Hepatocyte (in vitro differentiated cells): ENCODE data around the gene JMJD1C. TPM values are rescaled to one million over a fixed set of nuclear protein-coding genes. Genes with fewer than 3 reads are reported as not detected.

Experiments used
- DNase-seq: peaks from one replicate; pipeline ENCODE4 v3.0.0-alpha.2; 2016; ENCODE audit warnings: low spot score
- H2AFZ ChIP-seq: fragments of 200-600 bp; sonication (generic); 2 replicates; pipeline ENCODE4 v1.6.0; 2016; ENCODE audit warnings: antibody characterized with exemption, mild to moderate bottlenecking
- H3K27ac ChIP-seq: fragments of 200-600 bp; sonication (generic); 2 replicates; pipeline ENCODE4 v1.5.1; 2016; ENCODE audit warnings: mild to moderate bottlenecking
- H3K27me3 ChIP-seq: fragments of 200-600 bp; sonication (generic); 2 replicates; pipeline ENCODE4 v1.6.1; 2016
- H3K36me3 ChIP-seq: fragments of 200-600 bp; sonication (generic); replicated peaks from 2 replicates; pipeline ENCODE4 v1.5.1; 2016; ENCODE audit warnings: low read depth; ENCODE audit not compliant: insufficient read depth
- H3K4me1 ChIP-seq: fragments of 200-600 bp; sonication (generic); 2 replicates; pipeline ENCODE4 v1.5.1; 2016; ENCODE audit warnings: mild to moderate bottlenecking, moderate library complexity; ENCODE audit not compliant: insufficient read depth
- H3K4me2 ChIP-seq: fragments of 200-600 bp; sonication (generic); 2 replicates; pipeline ENCODE4 v1.6.0; 2016
- H3K4me3 ChIP-seq: fragments of 200-600 bp; sonication (generic); 2 replicates; pipeline ENCODE4 v1.5.1; 2016; ENCODE audit warnings: mild to moderate bottlenecking
- H3K79me2 ChIP-seq: fragments of 200-600 bp; sonication (generic); 2 replicates; pipeline ENCODE4 v1.6.0; 2017; ENCODE audit warnings: mild to moderate bottlenecking
- H3K9me2 ChIP-seq: fragments of 200-600 bp; sonication (generic); replicated peaks from 2 replicates; pipeline ENCODE4 v1.6.0; 2017; ENCODE audit warnings: mild to moderate bottlenecking; ENCODE audit not compliant: insufficient read depth
- H3K9me3 ChIP-seq: fragments of 200-600 bp; sonication (generic); 2 replicates; pipeline ENCODE4 v1.5.1; 2016; ENCODE audit warnings: low read depth, mild to moderate bottlenecking
- H4K20me1 ChIP-seq: fragments of 200-600 bp; sonication (generic); 2 replicates; pipeline ENCODE4 v1.6.0; 2016; ENCODE audit warnings: mild to moderate bottlenecking; ENCODE audit not compliant: insufficient read depth, poor library complexity, severe bottlenecking
- CTCF ChIP-seq: fragments of 200-600 bp; sonication (generic); IDR thresholded peaks from 2 replicates; pipeline ENCODE4 v1.5.1; 2016; ENCODE audit warnings: antibody characterized with exemption, mild to moderate bottlenecking; ENCODE audit not compliant: poor library complexity
- EZH2 ChIP-seq: fragments of 200-600 bp; sonication (generic); IDR thresholded peaks from 2 replicates; pipeline ENCODE4 v1.6.1; 2016; ENCODE audit warnings: antibody characterized with exemption, mild to moderate bottlenecking, borderline replicate concordance
- EZH2phosphoT487 ChIP-seq: fragments of 200-600 bp; sonication (generic); IDR thresholded peaks from one replicate; pipeline ENCODE4 v1.6.1; 2018; ENCODE audit warnings: antibody characterized with exemption, mild to moderate bottlenecking, low read depth, moderate library complexity; ENCODE audit not compliant: unreplicated experiment, severe bottlenecking
- WGBS: methylation state at CpG from one replicate; pipeline ENCODE4 v1.1.6; 2016; ENCODE audit warnings: low lambda C conversion rate; ENCODE audit errors: missing lambda C conversion rate; 5-methylcytosine and 5-hydroxymethylcytosine counted together
- polyA plus RNA-seq: library from polyadenylated mRNA; unstranded; fragments of >200 nt; fragmentation: Nextera tagmentation; extraction: Ambion mirVana; gene quantifications from 2 replicates; pipeline ENCODE4 v1.2.1, GENCODE V29; 2016
- total RNA-seq: library from RNA; depleted of rRNA; stranded (reverse); fragments of >200 nt; gene quantifications from 2 replicates; pipeline ENCODE4 v1.2.3, GENCODE V29; 2014

JMJD1C gene
- total and polyA plus RNA-seq, 2 experiments from 2014 or later, result 43.2 to 177 TPM

- H3K9me2 ChIP-seq, result no peaks in the 10 kb centered on the region
- peaks cover 77% of the 10 kb centered on the region for H4K20me1 ChIP-seq
- 87% methylated on average over 3 of the region's 3 CpGs for WGBS
- no peak overlapping the region for H3K27ac ChIP-seq
- H3K79me2 ChIP-seq, result peaks cover 98% of the 10 kb centered on the region
- no peak overlapping the region for H3K4me3 ChIP-seq
- H3K9me3 ChIP-seq, result no peaks in the 10 kb centered on the region
- no peaks in the 10 kb centered on the region for H3K36me3 ChIP-seq
- H3K4me2 ChIP-seq, result no peak overlapping the region
- DNase-seq, result no peak
- no peaks in the 10 kb centered on the region for H3K27me3 ChIP-seq
- TF ChIP-seq EZH2phosphoT487 (no peak), CTCF (no peak), EZH2 (no peak)
- no peaks in the 10 kb centered on the region for H3K4me1 ChIP-seq
- H2AFZ ChIP-seq, result no peak overlapping the region
These were observed 238.4 kb downstream of the JMJD1C start for GRCh38 chr10:63227207-63227895.

- no peaks in the 10 kb centered on the region for H3K27me3 ChIP-seq
- peaks cover 95% of the 10 kb centered on the region for H3K79me2 ChIP-seq
- no peak for TF ChIP-seq EZH2phosphoT487
- no peak for TF ChIP-seq EZH2
- no peak for TF ChIP-seq CTCF
- no peak overlapping the region for H2AFZ ChIP-seq
- H3K4me2 ChIP-seq, result no peak overlapping the region
- no peaks in the 10 kb centered on the region for H3K9me2 ChIP-seq
- no peak overlapping the region for H3K27ac ChIP-seq
- no peaks in the 10 kb centered on the region for H3K4me1 ChIP-seq
- whole genome bisulfite sequencing, result 73% methylated on average over 1 of the region's 1 CpG
- no peaks in the 10 kb centered on the region for H3K36me3 ChIP-seq
- H3K4me3 ChIP-seq, result no peak overlapping the region
- no peaks in the 10 kb centered on the region for H3K9me3 ChIP-seq
- DNase-seq, result no peak
- peaks cover 55% of the 10 kb centered on the region for H4K20me1 ChIP-seq
These were observed 241.5 kb downstream of the JMJD1C start for GRCh38 chr10:63224241-63224640.

- DNase-seq, result no peak
- no peaks in the 10 kb centered on the region for H3K27me3 ChIP-seq
- H3K36me3 ChIP-seq, result no peaks in the 10 kb centered on the region
- H3K9me3 ChIP-seq, result no peaks in the 10 kb centered on the region
- TF ChIP-seq EZH2phosphoT487 (no peak), EZH2 (no peak), CTCF (no peak)
- no peak overlapping the region for H3K27ac ChIP-seq
- 85% methylated on average over 4 of the region's 4 CpGs for WGBS
- no peaks in the 10 kb centered on the region for H3K9me2 ChIP-seq
- peaks cover 5% of the 10 kb centered on the region for H3K4me1 ChIP-seq
- H4K20me1 ChIP-seq, result peaks cover 43% of the 10 kb centered on the region
- H3K4me3 ChIP-seq, result no peak overlapping the region
- no peak overlapping the region for H2AFZ ChIP-seq
- no peak overlapping the region for H3K4me2 ChIP-seq
- peaks cover 90% of the 10 kb centered on the region for H3K79me2 ChIP-seq
These were observed 243.8 kb downstream of the JMJD1C start for GRCh38 chr10:63221950-63222349.

GRCh38 chr10:63219749-63220148 is 246.0 kb downstream of the JMJD1C start:
- TF ChIP-seq EZH2, result no peak
- TF ChIP-seq CTCF, result no peak
- no peak for TF ChIP-seq EZH2phosphoT487
- no peak overlapping the region for H3K4me2 ChIP-seq
- H3K9me3 ChIP-seq, result no peaks in the 10 kb centered on the region
- H4K20me1 ChIP-seq, result peaks cover 25% of the 10 kb centered on the region
- no peaks in the 10 kb centered on the region for H3K27me3 ChIP-seq
- H3K4me1 ChIP-seq, result peaks cover 5% of the 10 kb centered on the region
- H2AFZ ChIP-seq, result no peak overlapping the region
- no peak overlapping the region for H3K27ac ChIP-seq
- peaks cover 77% of the 10 kb centered on the region for H3K79me2 ChIP-seq
- no peaks in the 10 kb centered on the region for H3K36me3 ChIP-seq
- DNase-seq, result no peak
- H3K9me2 ChIP-seq, result no peaks in the 10 kb centered on the region
- no peak overlapping the region for H3K4me3 ChIP-seq
- 94% methylated on average over 5 of the region's 5 CpGs for WGBS
